ENCODE results near the gene MAGEC3. TPM values are rescaled to one million over a fixed set of nuclear protein-coding genes. Genes with fewer than 3 reads are reported as not detected.

MAGEC3 gene
- total RNA-seq, 2 donors from 2014 or later: not detected

- H3K36me3 ChIP-seq: no peaks in the 10 kb centered on the region
- H3K27me3 ChIP-seq: no peaks in the 10 kb centered on the region
- no peak for TF ChIP-seq CTCF (IDR thresholded peaks at IDR 0.05)
- H3K9ac ChIP-seq (ENCODE audit: low read depth in 2 of 2, low read length in 2 of 2): no peak overlapping the region
- DNase-seq: no peak
- H3K4me3 ChIP-seq: no peak overlapping the region
- no peak overlapping the region for H3K27ac ChIP-seq
- intact Hi-C loops (cut with DNase I): no loop called here
- no peaks in the 10 kb centered on the region for H3K9me3 ChIP-seq
- H3K4me1 ChIP-seq: no peaks in the 10 kb centered on the region
These were observed 59.6 kb downstream of the MAGEC3 start for GRCh38 chrX:141897690-141898089.

DNA sequence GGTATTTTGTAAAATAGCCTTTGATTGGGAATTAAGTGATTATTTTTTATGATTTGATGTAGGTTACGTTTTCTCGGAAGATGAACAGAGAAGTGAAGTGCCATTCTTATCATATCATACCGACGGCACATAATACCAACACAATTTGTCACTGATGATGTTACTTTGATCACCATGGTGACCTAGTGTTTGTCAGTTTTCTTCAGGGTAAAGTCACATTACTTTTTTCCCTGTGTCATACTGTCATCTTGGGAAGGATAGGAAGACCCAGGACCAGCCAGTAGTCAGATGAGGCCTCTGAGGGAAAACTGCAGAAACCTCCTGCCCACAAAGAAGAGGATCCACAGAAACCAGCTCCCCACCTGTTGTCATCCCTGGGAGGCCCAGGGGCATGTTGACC, 64.2 kb downstream of the MAGEC3 start:
- no peaks in the 10 kb centered on the region for H3K36me3 ChIP-seq
- H3K27me3 ChIP-seq: no peaks in the 10 kb centered on the region
- no peaks in the 10 kb centered on the region for H3K9me3 ChIP-seq
- no peak for TF ChIP-seq CTCF (IDR thresholded peaks at IDR 0.05)
- H3K4me3 ChIP-seq: no peak overlapping the region
- intact Hi-C loops (cut with DNase I): no loop called here
- DNase-seq: no peak
- H3K4me1 ChIP-seq: no peaks in the 10 kb centered on the region
- H3K9ac ChIP-seq (ENCODE audit: low read depth in 2 of 2, low read length in 2 of 2): no peak overlapping the region
- no peak overlapping the region for H3K27ac ChIP-seq

DNA sequence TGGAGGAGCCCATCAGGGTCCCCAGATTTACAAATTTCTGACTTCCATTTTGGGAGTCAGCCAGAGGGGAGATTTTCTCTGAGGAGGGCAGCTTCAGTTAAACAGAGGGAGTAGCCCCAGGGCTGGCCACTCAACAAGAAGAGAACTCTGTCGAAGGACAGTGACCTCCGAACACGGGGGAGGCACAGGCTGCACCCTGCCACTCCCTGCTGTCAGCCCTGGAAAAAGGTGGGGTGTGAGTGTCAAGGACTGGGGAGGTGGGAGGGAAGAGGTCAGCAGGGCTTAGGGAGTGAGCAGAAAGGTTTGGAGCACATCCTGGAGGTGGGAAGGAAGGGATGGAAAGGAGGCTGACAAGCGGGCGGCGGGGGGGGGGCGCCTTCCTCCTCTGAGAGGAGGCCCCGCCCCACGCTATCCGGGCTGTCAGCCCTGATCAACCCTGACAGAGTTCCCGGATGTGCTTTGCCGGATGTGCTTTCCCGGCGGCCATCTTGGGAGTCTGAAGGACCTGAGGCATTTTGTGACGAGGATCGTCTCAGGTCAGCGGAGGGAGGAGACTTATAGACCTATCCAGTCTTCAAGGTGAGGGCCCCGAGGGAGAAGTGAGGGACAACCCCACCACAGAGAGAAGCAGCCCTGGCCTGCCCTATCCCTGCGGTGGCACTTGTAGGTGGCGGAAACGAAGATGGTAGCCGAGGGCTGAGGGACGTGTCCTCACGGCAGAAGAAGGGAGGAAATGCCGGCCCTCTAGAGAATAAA, 65.5 kb downstream of the MAGEC3 start, which contains the start of gene MAGEC1:
Gene MAGEC1 (plus strand): TSS at position 495 of the 756 bp plus-strand sequence. CDS start 1,179 bp downstream, outside the sequence.
- DNase-seq: no peak
- intact Hi-C loops (cut with DNase I): no loop called here
- no peak within 1 kb of the TSS for H3K27ac ChIP-seq

DNA sequence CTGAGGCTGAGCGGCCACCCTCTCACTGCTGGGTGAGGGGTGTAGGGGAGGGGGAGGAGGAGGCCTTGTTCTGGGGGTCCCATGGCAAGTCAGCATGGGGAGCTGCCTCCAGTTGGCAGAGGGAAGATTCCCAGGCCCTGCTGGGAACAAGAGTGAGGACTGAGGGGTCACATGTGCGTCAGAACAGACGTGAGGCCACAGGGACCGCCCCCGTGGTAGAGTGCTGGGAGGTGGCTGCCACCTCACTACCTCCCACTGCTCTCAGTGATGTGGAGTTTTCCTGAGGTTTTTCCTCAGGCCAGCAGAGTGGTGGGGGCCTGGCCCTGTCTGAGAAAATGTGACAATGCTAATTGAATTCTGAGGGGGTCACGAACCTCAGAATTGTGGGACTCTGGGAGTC, 66.1 kb downstream of the MAGEC3 start:
- H3K9ac ChIP-seq (ENCODE audit: low read depth in 2 of 2, low read length in 2 of 2): no peak overlapping the region

More for the DNA sequence above, 65.5 kb downstream of the MAGEC3 start, which contains the start of gene MAGEC1:
- no peaks in the 10 kb centered on the region for H3K36me3 ChIP-seq
- H3K4me3 ChIP-seq: no peak within 1 kb of the TSS
- no peak for TF ChIP-seq CTCF (IDR thresholded peaks at IDR 0.05)
- H3K4me1 ChIP-seq: no peaks in the 10 kb centered on the region
- no peak within 1 kb of the TSS for H3K9ac ChIP-seq (ENCODE audit: low read depth in 2 of 2, low read length in 2 of 2)
- H3K9me3 ChIP-seq: no peaks in the 10 kb centered on the region
- no peaks in the 10 kb centered on the region for H3K27me3 ChIP-seq

DNA sequence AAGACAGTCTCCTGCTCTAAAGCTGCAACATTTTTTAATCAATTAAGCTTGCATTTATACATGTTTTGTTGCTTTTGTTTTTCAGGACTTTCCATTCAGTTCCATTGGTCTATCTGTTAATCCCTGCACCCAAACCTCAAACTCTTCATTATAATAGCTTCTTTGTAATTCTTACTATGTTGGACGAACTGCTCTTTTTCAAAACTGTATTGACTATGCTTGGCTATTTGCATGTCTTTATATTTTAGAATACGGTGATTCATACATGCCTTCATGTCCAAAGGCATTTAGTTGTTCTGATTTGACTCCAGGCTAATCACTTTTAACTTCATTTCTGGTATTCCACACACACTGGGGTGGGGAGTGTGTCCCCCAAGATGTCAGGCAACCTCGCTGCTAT, 79.7 kb downstream of the MAGEC3 start:
- Histone ChIP-seq H3K9ac (ENCODE audit: low read depth in 2 of 2, low read length in 2 of 2) (no peak overlapping the region), H3K36me3 (no peaks in the 10 kb centered on the region), H3K27ac (no peak overlapping the region), H3K27me3 (no peaks in the 10 kb centered on the region), H3K4me1 (no peaks in the 10 kb centered on the region), H3K9me3 (no peaks in the 10 kb centered on the region), H3K4me3 (no peak overlapping the region)
- intact Hi-C loops (cut with DNase I): no loop called here
- no peak for DNase-seq
- no peak for TF ChIP-seq CTCF (IDR thresholded peaks at IDR 0.05)

More for the DNA sequence above, 66.1 kb downstream of the MAGEC3 start:
- no peaks in the 10 kb centered on the region for H3K27me3 ChIP-seq
- TF ChIP-seq CTCF (IDR thresholded peaks at IDR 0.05): no peak
- no peaks in the 10 kb centered on the region for H3K9me3 ChIP-seq
- no peaks in the 10 kb centered on the region for H3K4me1 ChIP-seq
- intact Hi-C loops (cut with DNase I): no loop called here
- H3K36me3 ChIP-seq: no peaks in the 10 kb centered on the region
- H3K4me3 ChIP-seq: no peak overlapping the region
- DNase-seq: no peak
- no peak overlapping the region for H3K27ac ChIP-seq

Measured in colonic mucosa (tissue), 4 donors.